Keratinocyte (primary cell): ENCODE results near the gene MYO1E. TPM values are rescaled to one million over a fixed set of nuclear protein-coding genes. Genes with fewer than 3 reads are reported as not detected.

Experiments
- DNase-seq: peaks from one replicate; pipeline ENCODE4 v3.0.0-alpha.2; 2011; ENCODE audit warnings: low read depth, missing footprints, low spot score
- FAIRE-seq: peaks from 2 replicates; lab custom pipeline; 2011; peaks lifted over from hg19 to GRCh38; lab: Jason Lieb, UNC
- H2AFZ ChIP-seq: 2 replicates; pipeline ENCODE4 v1.6.0; 2012; ENCODE audit warnings: low read length, control low read depth, inconsistent platforms; ENCODE audit not compliant: control insufficient read depth
- H3K27ac ChIP-seq: 2 replicates; pipeline ENCODE4 v1.5.1; 2011; ENCODE audit warnings: low read length; ENCODE audit not compliant: control insufficient read depth, insufficient read depth
- H3K27me3 ChIP-seq: 3 replicates; pipeline ENCODE4 v1.6.0; 2011; ENCODE audit warnings: low read length; ENCODE audit not compliant: control insufficient read depth, insufficient read depth; ENCODE audit errors: extremely low read depth
- H3K36me3 ChIP-seq, 2 experiments: 2 replicates in 1 of 2; 3 replicates in 1 of 2; pipeline ENCODE4 v1.5.1; 2011; ENCODE audit warnings: low read length in 2 of 2, mild to moderate bottlenecking in 1 of 2; ENCODE audit not compliant: control insufficient read depth in 2 of 2, insufficient read depth in 2 of 2; ENCODE audit errors: extremely low read depth in 1 of 2
- H3K4me1 ChIP-seq: 3 replicates; pipeline ENCODE4 v1.5.1; 2011; ENCODE audit warnings: low read length; ENCODE audit not compliant: control insufficient read depth, insufficient read depth; ENCODE audit errors: extremely low read depth
- H3K4me2 ChIP-seq: 3 replicates; pipeline ENCODE4 v1.6.0; 2011; ENCODE audit warnings: low read depth, low read length; ENCODE audit not compliant: control insufficient read depth, insufficient read depth; ENCODE audit errors: extremely low read depth
- H3K4me3 ChIP-seq, 3 experiments: fragments of 200-600 bp in 1 of 3; sonication (generic) in 1 of 3; 2 replicates in 2 of 3; 3 replicates in 1 of 3; pipeline ENCODE4 v1.5.1; 2011 to 2016; ENCODE audit warnings: low read length in 3 of 3, mild to moderate bottlenecking in 3 of 3, control low read depth in 2 of 3, inconsistent platforms in 1 of 3, low read depth in 1 of 3, mixed read lengths in 1 of 3, mixed run types in 1 of 3, moderate library complexity in 1 of 3; ENCODE audit not compliant: control insufficient read depth in 2 of 3, insufficient read depth in 2 of 3; ENCODE audit errors: extremely low read depth in 1 of 3
- H3K79me2 ChIP-seq: 2 replicates; pipeline ENCODE4 v1.6.0; 2012; ENCODE audit warnings: low read length; ENCODE audit not compliant: control insufficient read depth, insufficient read depth
- H3K9ac ChIP-seq: 3 replicates; pipeline ENCODE4 v1.6.0; 2011; ENCODE audit warnings: low read length; ENCODE audit not compliant: control insufficient read depth, insufficient read depth; ENCODE audit errors: extremely low read depth
- H3K9me1 ChIP-seq: 3 replicates; pipeline ENCODE4 v1.6.0; 2011; ENCODE audit warnings: low read length; ENCODE audit not compliant: control insufficient read depth, insufficient read depth; ENCODE audit errors: extremely low read depth
- H3K9me3 ChIP-seq: 2 replicates; pipeline ENCODE4 v1.5.1; 2012; ENCODE audit warnings: low read depth, low read length; ENCODE audit not compliant: control insufficient read depth
- H4K20me1 ChIP-seq: 3 replicates; pipeline ENCODE4 v1.6.0; 2011; ENCODE audit warnings: low read length; ENCODE audit not compliant: control insufficient read depth, insufficient read depth; ENCODE audit errors: extremely low read depth
- CTCF ChIP-seq, 3 experiments: IDR thresholded peaks in 1 of 3; conservative IDR thresholded peaks in 1 of 3; optimal IDR thresholded peaks in 1 of 3; 2 replicates in 2 of 3; 3 replicates in 1 of 3; pipeline versions ENCODE3 to v1.5.1; 2011; ENCODE audit warnings: low read length in 3 of 3, mild to moderate bottlenecking in 3 of 3, moderate library complexity in 2 of 3, control low read depth in 1 of 3, inconsistent platforms in 1 of 3; ENCODE audit not compliant: insufficient read depth in 2 of 3; ENCODE audit errors: extremely low read depth in 1 of 3
- EZH2 ChIP-seq: IDR thresholded peaks from one replicate; pipeline ENCODE4 v1.6.1; 2012; ENCODE audit warnings: inconsistent platforms, mild to moderate bottlenecking, low read length, moderate library complexity
- dilution Hi-C: fragments of 300-500 bp; cut with MboI; formaldehyde crosslinking; loops from one replicate; pipeline ENCODE4 v1.7.0; 2020; ENCODE audit warnings: low sequenced_read_pairs; ENCODE audit not compliant: extremely low pct_ligation_motif_present
- polyA plus RNA-seq, 5 experiments: library from polyadenylated mRNA; depleted of rRNA in 3 of 5; stranded (reverse) in 3 of 5; stranded (forward) in 1 of 5; unstranded in 1 of 5; fragments of >200 nt; gene quantifications; 1 replicate in 1 of 5; 2 replicates in 3 of 5; 3 replicates in 1 of 5; pipeline versions ENCODE4 v1.2.1 to v1.2.3, GENCODE V29; 2011 to 2012; ENCODE audit warnings: missing spikeins in 2 of 5, low read depth in 1 of 5, low replicate concordance in 1 of 5

Gene MYO1E
- polyA plus RNA-seq, 1 donor (not counting 4 experiments of a cell fraction or from before 2014, with no cell fraction given) = 213 TPM

- peaks cover 89% of the 10 kb centered on the region for H3K79me2 ChIP-seq
- TF ChIP-seq CTCF (optimal IDR thresholded peaks at IDR 0.05 in 1 of 3, IDR thresholded peaks at IDR 0.05 in 1 of 3, conservative IDR thresholded peaks at IDR 0.05 in 1 of 3; ENCODE audit: extremely low read depth in 1 of 3, insufficient read depth in 2 of 3, low read length in 3 of 3) (no peak), EZH2 (no peak)
- no peaks in the 10 kb centered on the region for H4K20me1 ChIP-seq
- no peak overlapping the region for H2AFZ ChIP-seq
- no peaks in the 10 kb centered on the region for H3K9me1 ChIP-seq
- dilution Hi-C loops = no loop called here
- H3K4me1 ChIP-seq = peaks cover 40% of the 10 kb centered on the region
- FAIRE-seq = peak; percentile 99
- DNase-seq = peak; percentile 74
- H3K36me3 ChIP-seq = peaks cover 1 to 12% of the 10 kb centered on the region in 2 experiments
- H3K4me3 ChIP-seq = no peak overlapping the region
- peak overlapping the region; percentile 71 for H3K9ac ChIP-seq
- no peaks in the 10 kb centered on the region for H3K27me3 ChIP-seq
- no peaks in the 10 kb centered on the region for H3K9me3 ChIP-seq
- H3K27ac ChIP-seq = peak overlapping the region; percentile 94
- H3K4me2 ChIP-seq = peak overlapping the region; percentile 79
Measured at GRCh38 chr15:59349680-59350420, 22.8 kb downstream of the MYO1E start.

GRCh38 chr15:59347915-59348314 is 24.8 kb downstream of the MYO1E start:
- H3K4me1 ChIP-seq = peaks cover 36% of the 10 kb centered on the region
- H3K4me2 ChIP-seq = no peak overlapping the region
- no peaks in the 10 kb centered on the region for H4K20me1 ChIP-seq
- no peaks in the 10 kb centered on the region for H3K27me3 ChIP-seq
- TF ChIP-seq CTCF (optimal IDR thresholded peaks at IDR 0.05 in 1 of 3, IDR thresholded peaks at IDR 0.05 in 1 of 3, conservative IDR thresholded peaks at IDR 0.05 in 1 of 3; ENCODE audit: extremely low read depth in 1 of 3, insufficient read depth in 2 of 3, low read length in 3 of 3) (no peak), EZH2 (no peak)
- no peaks in the 10 kb centered on the region for H3K9me3 ChIP-seq
- no peaks in the 10 kb centered on the region for H3K9me1 ChIP-seq
- DNase-seq (no peak), FAIRE-seq (no peak)
- H3K4me3 ChIP-seq = no peak overlapping the region
- H3K9ac ChIP-seq = no peak overlapping the region
- no peak overlapping the region for H2AFZ ChIP-seq
- dilution Hi-C loops = no loop called here
- H3K36me3 ChIP-seq = peaks cover 1 to 4% of the 10 kb centered on the region in 2 experiments
- no peak overlapping the region for H3K27ac ChIP-seq
- peaks cover 89% of the 10 kb centered on the region for H3K79me2 ChIP-seq
